GM23248 (cell line): ENCODE measurements around the gene MEG3.

Experiments used
- EZH2 ChIP-seq: fragments of 200-600 bp; sonication (generic); IDR thresholded peaks from 2 replicates; pipeline ENCODE4 v1.6.1; 2018; ENCODE audit warnings: antibody characterized with exemption, mild to moderate bottlenecking; ENCODE audit not compliant: insufficient read depth, poor library complexity, severe bottlenecking
- EZH2phosphoT487 ChIP-seq: fragments of 200-600 bp; sonication (generic); IDR thresholded peaks from 2 replicates; pipeline ENCODE4 v1.6.1; 2018; ENCODE audit warnings: antibody characterized with exemption, moderate library complexity, mild to moderate bottlenecking, low read depth; ENCODE audit not compliant: insufficient read depth

DNA sequence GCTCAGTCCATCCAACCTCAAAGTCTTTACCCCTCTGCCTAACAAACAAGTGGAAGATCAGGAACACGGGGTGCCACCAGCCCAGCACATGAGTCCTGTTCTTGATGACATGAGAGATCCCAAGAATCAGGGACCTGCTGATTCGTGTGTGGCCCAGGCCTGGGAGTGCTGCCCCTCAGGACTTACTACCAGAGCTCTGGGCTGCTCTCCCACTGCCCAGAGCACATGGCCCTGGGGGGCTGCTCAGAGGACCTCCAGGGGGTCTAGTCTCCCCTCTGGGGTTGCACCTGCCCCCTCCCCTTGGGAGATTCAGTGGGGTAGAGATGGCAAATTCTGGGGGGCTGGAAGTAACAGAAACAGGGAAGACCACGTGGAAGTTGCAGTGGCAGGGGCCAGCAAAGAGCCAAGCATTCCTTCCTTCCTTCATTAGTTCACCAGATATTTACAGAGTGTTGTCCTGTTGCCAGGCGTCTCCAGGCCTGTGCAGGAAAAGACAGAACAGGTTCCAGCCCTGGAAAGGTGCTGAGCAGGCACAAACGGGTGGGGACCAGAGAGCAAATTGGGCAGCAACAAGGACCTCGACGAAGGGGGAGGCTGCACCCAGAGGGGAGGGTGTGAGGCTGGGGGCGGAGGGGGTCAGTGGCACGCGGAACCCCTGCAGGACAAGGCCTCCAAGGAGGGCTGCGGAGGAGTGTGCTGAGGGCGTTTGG, 45.1 kb upstream of the MEG3 start:
- TF ChIP-seq EZH2phosphoT487 (no peak), EZH2 (no peak)
